A673 (cell line): Measurements from ENCODE around the gene LINGO3. TPM values are rescaled to one million over a fixed set of nuclear protein-coding genes. Genes with fewer than 3 reads are reported as not detected.
"Not testable (repeated sequence)": the region's sequence is repeated elsewhere in the genome, so short reads cannot be mapped to it uniquely, and the experiment has no call there.

Experiments used
- BruUV-seq: library from RNA; stranded (reverse); fragments of 400-500 nt; replicated peaks from 2 replicates; lab custom pipeline; 2021; lab: Mats Ljungman, UMichigan
- CTCF ChIA-PET: fragments of 300-600 bp; sonication (Branson Sonifier 250); formaldehyde crosslinking; loops from one replicate; lab custom pipeline; 2022; ENCODE audit warnings: antibody characterized with exemption; lab: Charles Lee
- POLR2A ChIA-PET: fragments of 300-600 bp; sonication (Branson Sonifier 250); formaldehyde crosslinking; loops from one replicate; lab custom pipeline; 2022; ENCODE audit warnings: antibody characterized with exemption; ENCODE audit not compliant: low non-redundant PET; lab: Charles Lee
- DNase-seq: peaks from one replicate; pipeline ENCODE4 v3.0.0-alpha.2; 2015; ENCODE audit warnings: low spot score
- H3K27ac ChIP-seq: fragments of 200-600 bp; sonication (generic); 2 replicates; pipeline ENCODE4 v1.5.1; 2016; ENCODE audit warnings: mixed run types, low read depth, mild to moderate bottlenecking, mixed read lengths, antibody characterized with exemption, low read length; ENCODE audit not compliant: poor library complexity, severe bottlenecking
- H3K27me3 ChIP-seq: fragments of 200-600 bp; sonication (generic); replicated peaks from 2 replicates; pipeline ENCODE4 v1.6.1; 2017; ENCODE audit warnings: mixed run types, low read depth, mild to moderate bottlenecking, mixed read lengths, antibody characterized with exemption, low read length; ENCODE audit not compliant: insufficient read depth, poor library complexity
- H3K36me3 ChIP-seq: fragments of 200-600 bp; sonication (generic); 2 replicates; pipeline ENCODE4 v1.6.1; 2016; ENCODE audit warnings: mixed run types, mild to moderate bottlenecking, mixed read lengths, antibody characterized with exemption, low read length; ENCODE audit not compliant: insufficient read depth, poor library complexity, severe bottlenecking
- H3K4me1 ChIP-seq: fragments of 200-600 bp; sonication (generic); 2 replicates; pipeline ENCODE4 v1.6.1; 2017; ENCODE audit warnings: mixed run types, mild to moderate bottlenecking, mixed read lengths, antibody characterized with exemption, low read length; ENCODE audit not compliant: insufficient read depth, poor library complexity, severe bottlenecking
- H3K4me3 ChIP-seq: fragments of 200-600 bp; sonication (generic); 2 replicates; pipeline ENCODE4 v1.5.1; 2016; ENCODE audit warnings: low read depth, mixed run types, mild to moderate bottlenecking, mixed read lengths, low read length; ENCODE audit not compliant: poor library complexity, severe bottlenecking
- H3K9me3 ChIP-seq: fragments of 200-600 bp; sonication (generic); 2 replicates; pipeline ENCODE4 v1.6.1; 2016; ENCODE audit warnings: mixed run types, low read depth, mild to moderate bottlenecking, mixed read lengths, antibody characterized with exemption, low read length; ENCODE audit not compliant: poor library complexity, severe bottlenecking
- CTCF ChIP-seq: fragments of 300-800, 200-600 bp; sonication (generic); conservative IDR thresholded peaks from 2 replicates; pipeline ENCODE4 v1.5.1; 2017; ENCODE audit warnings: low read depth, mild to moderate bottlenecking, antibody characterized with exemption, low read length, moderate library complexity, mixed read lengths
- EZH2 ChIP-seq: fragments of 200-600 bp; sonication (generic); IDR thresholded peaks from 2 replicates; pipeline ENCODE4 v1.6.1; 2017; ENCODE audit warnings: borderline replicate concordance, low read depth, mild to moderate bottlenecking, mixed read lengths, antibody characterized with exemption, low read length; ENCODE audit not compliant: poor library complexity, severe bottlenecking
- intact Hi-C: fragments of 100-400 bp; cut with micrococcal nuclease; formaldehyde crosslinking; loops from one replicate; pipeline ENCODE4 v1.10.0; 2022; ENCODE audit not compliant: unreplicated experiment
- total RNA-seq: library from RNA; stranded (reverse); gene quantifications from 2 replicates; pipeline ENCODE4 v1.2.3, GENCODE V29; 2021

LINGO3 gene
- total RNA-seq, 1 experiment from 2014 or later, result not detected

- ChIA-PET POLR2A (no interaction called here), CTCF (no interaction called here)
- H3K4me3 ChIP-seq, result no peak overlapping the region
- DNase-seq, result no peak
- H3K4me1 ChIP-seq, result no peaks in the 10 kb centered on the region
- no peaks in the 10 kb centered on the region for H3K36me3 ChIP-seq
- intact Hi-C loops, result no loop called here
- no peaks in the 10 kb centered on the region for H3K27me3 ChIP-seq
- BruUV-seq, result no TSS peak
- no peaks in the 10 kb centered on the region for H3K9me3 ChIP-seq
- no peak overlapping the region for H3K27ac ChIP-seq
- TF ChIP-seq EZH2 (no peak), CTCF (no peak)
These were observed 44.2 kb upstream of the LINGO3 start for GRCh38 chr19:2352121-2352520.

- no peaks in the 10 kb centered on the region for H3K4me1 ChIP-seq
- intact Hi-C loops, result no loop called here
- no peak overlapping the region for H3K4me3 ChIP-seq
- CTCF ChIA-PET, result no interaction called here
- H3K9me3 ChIP-seq, result no peaks in the 10 kb centered on the region
- TF ChIP-seq EZH2 (no peak), CTCF (no peak)
- H3K27ac ChIP-seq, result no peak overlapping the region
- H3K27me3 ChIP-seq, result no peaks in the 10 kb centered on the region
- no peaks in the 10 kb centered on the region for H3K36me3 ChIP-seq
- POLR2A ChIA-PET, result no interaction called here
- no peak for DNase-seq
- BruUV-seq, result no TSS peak
These were observed 43.6 kb upstream of the LINGO3 start for GRCh38 chr19:2351591-2351990.

- intact Hi-C loops, result no loop called here
- CTCF ChIA-PET, result no interaction called here
- Histone ChIP-seq H3K36me3 (no peaks in the 10 kb centered on the region), H3K4me1 (no peaks in the 10 kb centered on the region), H3K27ac (no peak overlapping the region), H3K4me3 (no peak overlapping the region), H3K27me3 (no peaks in the 10 kb centered on the region), H3K9me3 (no peaks in the 10 kb centered on the region)
- TF ChIP-seq CTCF (no peak), EZH2 (no peak)
- POLR2A ChIA-PET, result no interaction called here
- no peak for DNase-seq
- BruUV-seq, result no TSS peak
These were observed 42.7 kb upstream of the LINGO3 start for GRCh38 chr19:2350656-2351055.

GRCh38 chr19:2349818-2350217 is 41.9 kb upstream of the LINGO3 start:
- BruUV-seq, H3K9me3 ChIP-seq, H3K4me1 ChIP-seq, H3K4me3 ChIP-seq, POLR2A ChIA-PET, DNase-seq, intact Hi-C loops, CTCF ChIA-PET, H3K36me3 ChIP-seq, H3K27ac ChIP-seq, H3K27me3 ChIP-seq: not testable (repeated sequence)
